ENCODE measurements around the gene LMX1A. TPM values are rescaled to one million over a fixed set of nuclear protein-coding genes. Genes with fewer than 3 reads are reported as not detected.

Gene LMX1A
- total and polyA plus RNA-seq, 2 donors (not counting 1 experiment from before 2014, with no cell fraction given): not detected

- Histone ChIP-seq H3K36me3 (replicated peaks in 1 of 2; ENCODE audit: control extremely low read depth in 1 of 2, control insufficient read depth in 1 of 2, extremely low read depth in 1 of 2, insufficient read depth in 2 of 2, low read length in 1 of 2) (no peaks in the 10 kb centered on the region), H3K27me3 (replicated peaks in 1 of 4; ENCODE audit: control extremely low read depth in 1 of 4, control insufficient read depth in 3 of 4, insufficient read depth in 4 of 4, low read length in 3 of 4) (peaks cover 0 to 26% (median 11%) of the 10 kb centered on the region in 4 experiments), H4K20me1 (ENCODE audit: control insufficient read depth, insufficient read depth, low read length, poor library complexity, severe bottlenecking) (no peaks in the 10 kb centered on the region), H3K4me2 (replicated peaks; ENCODE audit: low read depth, low read length, poor library complexity, severe bottlenecking) (no peak overlapping the region), H3K9me3 (ENCODE audit: control extremely low read depth in 1 of 3, control insufficient read depth in 2 of 3, insufficient read depth in 1 of 3, low read length in 2 of 3) (no peaks in the 10 kb centered on the region), H3K79me2 (ENCODE audit: control insufficient read depth, insufficient read depth, low read length) (no peaks in the 10 kb centered on the region), H3K4me1 (ENCODE audit: control insufficient read depth in 2 of 2, insufficient read depth in 2 of 2, low read length in 2 of 2) (no peaks in the 10 kb centered on the region), H3K4me3 (ENCODE audit: control extremely low read depth in 1 of 5, extremely low read depth in 1 of 5, insufficient read depth in 1 of 5, low read depth in 2 of 5, low read length in 4 of 5) (no peak overlapping the region), H3K27ac (ENCODE audit: low read length in 2 of 2) (no peak overlapping the region), H3K9ac (ENCODE audit: low read length) (no peak overlapping the region), H2AFZ (ENCODE audit: insufficient read depth, low read depth, low read length, poor library complexity, severe bottlenecking) (no peak overlapping the region)
- no peak overlapping the region for H3K27ac Mint-ChIP-seq
- DNase-seq (no peak), ATAC-seq (ENCODE audit: low read depth) (no peak)
- TF ChIP-seq, protein P1, sequence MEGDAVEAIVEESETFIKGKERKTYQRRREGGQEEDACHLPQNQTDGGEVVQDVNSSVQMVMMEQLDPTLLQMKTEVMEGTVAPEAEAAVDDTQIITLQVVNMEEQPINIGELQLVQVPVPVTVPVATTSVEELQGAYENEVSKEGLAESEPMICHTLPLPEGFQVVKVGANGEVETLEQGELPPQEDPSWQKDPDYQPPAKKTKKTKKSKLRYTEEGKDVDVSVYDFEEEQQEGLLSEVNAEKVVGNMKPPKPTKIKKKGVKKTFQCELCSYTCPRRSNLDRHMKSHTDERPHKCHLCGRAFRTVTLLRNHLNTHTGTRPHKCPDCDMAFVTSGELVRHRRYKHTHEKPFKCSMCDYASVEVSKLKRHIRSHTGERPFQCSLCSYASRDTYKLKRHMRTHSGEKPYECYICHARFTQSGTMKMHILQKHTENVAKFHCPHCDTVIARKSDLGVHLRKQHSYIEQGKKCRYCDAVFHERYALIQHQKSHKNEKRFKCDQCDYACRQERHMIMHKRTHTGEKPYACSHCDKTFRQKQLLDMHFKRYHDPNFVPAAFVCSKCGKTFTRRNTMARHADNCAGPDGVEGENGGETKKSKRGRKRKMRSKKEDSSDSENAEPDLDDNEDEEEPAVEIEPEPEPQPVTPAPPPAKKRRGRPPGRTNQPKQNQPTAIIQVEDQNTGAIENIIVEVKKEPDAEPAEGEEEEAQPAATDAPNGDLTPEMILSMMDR (IDR thresholded peaks at IDR 0.05): no peak
- TF ChIP-seq EZH2 (IDR thresholded peaks at IDR 0.05; ENCODE audit: borderline replicate concordance, insufficient read depth, low read depth, low read length, poor library complexity, severe bottlenecking): no peak
- peaks cover 51% of the 10 kb centered on the region for H3K27me3 Mint-ChIP-seq
- intact Hi-C loops (cut with micrococcal nuclease): no loop called here
- no peaks in the 10 kb centered on the region for H3K9me3 Mint-ChIP-seq (ENCODE audit: insufficient read depth)
- no peaks in the 10 kb centered on the region for H3K4me1 Mint-ChIP-seq
- no peak overlapping the region for H3K4me3 Mint-ChIP-seq
- ChIA-PET CTCF (interaction anchor here (2.7 kb wide), 1 partner anchor 23 kb away, joined by 13 read pairs; no protein-coding TSS in a partner anchor), POLR2A (no interaction called here)
- 42% methylated on average over 3 of the region's 3 CpGs for WGBS (ENCODE audit: insufficient coverage)
Observed at GRCh38 chr1:165344736-165345135, 11.8 kb downstream of the LMX1A start.

DNA sequence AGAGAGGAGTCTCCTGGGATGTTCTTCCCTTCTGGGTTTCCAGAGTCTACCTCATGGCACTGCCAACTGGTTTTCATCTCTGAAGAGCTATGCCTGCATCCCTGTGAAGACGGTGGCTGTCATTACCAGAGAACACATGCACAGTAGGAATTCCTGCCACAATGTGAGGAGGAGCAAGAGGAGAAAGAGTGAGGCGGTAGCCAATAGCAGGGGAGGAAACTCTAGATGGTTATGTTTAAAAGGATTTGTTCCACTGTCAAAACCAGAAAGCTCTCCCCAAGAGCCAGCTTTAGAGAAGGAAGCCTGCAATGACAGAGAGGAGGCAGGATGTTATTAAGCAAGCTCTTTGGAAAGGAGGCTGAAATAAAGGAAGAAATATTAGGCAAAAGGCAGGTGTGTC is 12.3 kb downstream of the LMX1A start:
- Mint-ChIP-seq H3K9me3 (ENCODE audit: insufficient read depth) (no peaks in the 10 kb centered on the region), H3K27ac (no peak overlapping the region), H3K27me3 (peaks cover 46% of the 10 kb centered on the region), H3K4me3 (no peak overlapping the region), H3K4me1 (no peaks in the 10 kb centered on the region)
- CTCF ChIA-PET: interaction anchor here (2.7 kb wide), 1 partner anchor 24 kb away, joined by 13 read pairs; no protein-coding TSS in a partner anchor
- DNase-seq (no peak), ATAC-seq (ENCODE audit: low read depth) (no peak)
- no peak overlapping the region for H2AFZ ChIP-seq (ENCODE audit: insufficient read depth, low read depth, low read length, poor library complexity, severe bottlenecking)
- POLR2A ChIA-PET: no interaction called here
- no peak overlapping the region for H3K4me3 ChIP-seq (ENCODE audit: control extremely low read depth in 1 of 5, extremely low read depth in 1 of 5, insufficient read depth in 1 of 5, low read depth in 2 of 5, low read length in 4 of 5)
- 0% methylated on average over 1 of the region's 2 CpGs for WGBS (ENCODE audit: insufficient coverage)
- no peak overlapping the region for H3K27ac ChIP-seq (ENCODE audit: low read length in 2 of 2)
- intact Hi-C loops (cut with micrococcal nuclease): no loop called here
- H3K36me3 ChIP-seq (replicated peaks in 1 of 2; ENCODE audit: control extremely low read depth in 1 of 2, control insufficient read depth in 1 of 2, extremely low read depth in 1 of 2, insufficient read depth in 2 of 2, low read length in 1 of 2): no peaks in the 10 kb centered on the region
- no peaks in the 10 kb centered on the region for H3K9me3 ChIP-seq (ENCODE audit: control extremely low read depth in 1 of 3, control insufficient read depth in 2 of 3, insufficient read depth in 1 of 3, low read length in 2 of 3)
- no peaks in the 10 kb centered on the region for H4K20me1 ChIP-seq (ENCODE audit: control insufficient read depth, insufficient read depth, low read length, poor library complexity, severe bottlenecking)
- H3K4me1 ChIP-seq (ENCODE audit: control insufficient read depth in 2 of 2, insufficient read depth in 2 of 2, low read length in 2 of 2): no peaks in the 10 kb centered on the region
- H3K4me2 ChIP-seq (replicated peaks; ENCODE audit: low read depth, low read length, poor library complexity, severe bottlenecking): no peak overlapping the region
- H3K27me3 ChIP-seq (replicated peaks in 1 of 4; ENCODE audit: control extremely low read depth in 1 of 4, control insufficient read depth in 3 of 4, insufficient read depth in 4 of 4, low read length in 3 of 4): peaks cover 0 to 21% (median 11%) of the 10 kb centered on the region in 4 experiments
- H3K79me2 ChIP-seq (ENCODE audit: control insufficient read depth, insufficient read depth, low read length): no peaks in the 10 kb centered on the region
- no peak for TF ChIP-seq EZH2 (IDR thresholded peaks at IDR 0.05; ENCODE audit: borderline replicate concordance, insufficient read depth, low read depth, low read length, poor library complexity, severe bottlenecking)
- TF ChIP-seq, protein P1 (IDR thresholded peaks at IDR 0.05): no peak
- no peak overlapping the region for H3K9ac ChIP-seq (ENCODE audit: low read length)

All from B cell (primary cell).